Gastrocnemius medialis (tissue), 4 donors: ENCODE data around the gene HOXA3.

Source experiments
- POLR2A ChIP-seq, 2 donors: fragments of 450-650 bp; IDR thresholded peaks; one replicate each; pipeline ENCODE4 v1.6.1; 2017; ENCODE audit warnings: antibody characterized with exemption in 2 of 2, mild to moderate bottlenecking in 2 of 2, moderate library complexity in 2 of 2
- TF ChIP-seq, protein P1 (sequence below), 5 experiments: fragments of 450-650 bp in 3 of 5; fragments of 200-600 bp in 2 of 5; sonication (generic) in 2 of 5; IDR thresholded peaks in 4 of 5; conservative IDR thresholded peaks in 1 of 5; 1 replicate in 4 of 5; 2 replicates in 1 of 5; pipeline ENCODE4 v1.5.1; 2016 to 2019; ENCODE audit warnings: antibody characterized with exemption in 5 of 5, mild to moderate bottlenecking in 3 of 5, moderate library complexity in 3 of 5

DNA sequence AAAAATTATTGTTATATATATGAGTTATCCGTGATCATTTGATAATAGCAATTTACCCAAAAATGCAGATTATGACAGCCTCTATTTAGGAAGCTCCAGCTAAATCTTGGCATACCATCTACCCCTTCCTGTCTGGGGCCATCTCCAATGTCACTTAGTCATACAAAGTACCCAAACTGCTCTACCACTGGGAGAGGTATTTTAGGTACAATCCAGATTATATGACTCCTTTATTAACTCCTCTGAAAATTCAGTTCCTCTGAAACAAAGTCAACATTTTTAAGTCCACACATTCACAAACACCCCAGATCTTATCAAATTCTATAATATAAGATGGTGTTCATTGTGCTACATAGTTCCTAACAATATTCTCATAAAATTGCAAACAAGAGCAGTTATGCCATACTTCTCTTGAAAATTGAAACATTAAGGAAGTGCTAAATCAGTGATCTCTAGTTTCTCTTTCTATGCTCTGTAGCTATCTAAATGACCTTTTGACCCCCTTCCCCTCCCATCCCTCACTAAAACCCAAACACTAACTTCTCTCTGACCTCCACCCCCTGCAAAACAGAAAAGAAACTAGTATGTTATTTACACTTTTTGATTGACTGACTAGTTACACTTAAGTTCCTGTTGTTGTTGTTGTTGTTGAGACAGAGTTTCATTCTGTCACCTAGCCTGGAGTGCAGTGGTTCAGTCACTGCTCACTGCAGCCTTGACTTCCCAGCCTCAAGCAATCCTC is 73.0 kb downstream of the HOXA3 start:
- no peak for TF ChIP-seq POLR2A (IDR thresholded peaks at IDR 0.05)
- TF ChIP-seq, protein P1, sequence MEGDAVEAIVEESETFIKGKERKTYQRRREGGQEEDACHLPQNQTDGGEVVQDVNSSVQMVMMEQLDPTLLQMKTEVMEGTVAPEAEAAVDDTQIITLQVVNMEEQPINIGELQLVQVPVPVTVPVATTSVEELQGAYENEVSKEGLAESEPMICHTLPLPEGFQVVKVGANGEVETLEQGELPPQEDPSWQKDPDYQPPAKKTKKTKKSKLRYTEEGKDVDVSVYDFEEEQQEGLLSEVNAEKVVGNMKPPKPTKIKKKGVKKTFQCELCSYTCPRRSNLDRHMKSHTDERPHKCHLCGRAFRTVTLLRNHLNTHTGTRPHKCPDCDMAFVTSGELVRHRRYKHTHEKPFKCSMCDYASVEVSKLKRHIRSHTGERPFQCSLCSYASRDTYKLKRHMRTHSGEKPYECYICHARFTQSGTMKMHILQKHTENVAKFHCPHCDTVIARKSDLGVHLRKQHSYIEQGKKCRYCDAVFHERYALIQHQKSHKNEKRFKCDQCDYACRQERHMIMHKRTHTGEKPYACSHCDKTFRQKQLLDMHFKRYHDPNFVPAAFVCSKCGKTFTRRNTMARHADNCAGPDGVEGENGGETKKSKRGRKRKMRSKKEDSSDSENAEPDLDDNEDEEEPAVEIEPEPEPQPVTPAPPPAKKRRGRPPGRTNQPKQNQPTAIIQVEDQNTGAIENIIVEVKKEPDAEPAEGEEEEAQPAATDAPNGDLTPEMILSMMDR (IDR thresholded peaks at IDR 0.05 in 4 of 5, conservative IDR thresholded peaks at IDR 0.05 in 1 of 5) = no peak
